Loucy (cell line): Measurements from ENCODE around the gene IL17D.

ENCODE experiments used
- CTCF ChIP-seq: fragments of 200-600 bp; sonication (generic); conservative IDR thresholded peaks from 2 replicates; pipeline ENCODE4 v1.5.1; 2014; ENCODE audit warnings: mild to moderate bottlenecking, antibody characterized with exemption, low read length
- EZH2phosphoT487 ChIP-seq: fragments of 200-600 bp; IDR thresholded peaks from 2 replicates; pipeline ENCODE4 v1.6.1; 2018; ENCODE audit warnings: antibody characterized with exemption, mild to moderate bottlenecking, moderate library complexity, borderline replicate concordance

GRCh38 chr13:20658451-20659040 lies 45.0 kb upstream of the IL17D start:
- TF ChIP-seq CTCF (no peak), EZH2phosphoT487 (no peak)
